ENCODE measurements around the gene HAGHL. TPM values are rescaled to one million over a fixed set of nuclear protein-coding genes. Genes with fewer than 3 reads are reported as not detected.

Gene HAGHL
- total RNA-seq, 1 experiment from 2014 or later: 4.9 TPM

DNA sequence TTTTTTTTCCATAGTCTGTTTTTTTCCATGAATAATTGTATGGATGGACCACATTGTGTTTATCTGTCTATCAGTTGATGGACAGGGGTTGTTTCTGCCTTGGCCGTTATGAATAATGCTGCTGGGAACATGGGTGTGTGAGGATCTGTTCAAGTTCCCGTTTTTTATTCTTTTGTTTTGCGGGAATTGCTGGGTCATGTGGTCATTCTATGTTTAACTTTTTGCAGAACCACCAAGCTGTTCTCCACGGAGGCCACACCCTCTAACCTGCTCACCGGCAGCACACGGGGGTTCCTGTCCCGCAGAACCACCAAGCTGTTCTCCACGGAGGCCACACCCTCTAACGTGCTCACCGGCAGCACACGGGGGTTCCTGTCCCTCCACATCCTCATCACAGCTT is 27.8 kb downstream of the HAGHL start:
- no peak for DNase-seq (ENCODE audit: low read depth)

DNA sequence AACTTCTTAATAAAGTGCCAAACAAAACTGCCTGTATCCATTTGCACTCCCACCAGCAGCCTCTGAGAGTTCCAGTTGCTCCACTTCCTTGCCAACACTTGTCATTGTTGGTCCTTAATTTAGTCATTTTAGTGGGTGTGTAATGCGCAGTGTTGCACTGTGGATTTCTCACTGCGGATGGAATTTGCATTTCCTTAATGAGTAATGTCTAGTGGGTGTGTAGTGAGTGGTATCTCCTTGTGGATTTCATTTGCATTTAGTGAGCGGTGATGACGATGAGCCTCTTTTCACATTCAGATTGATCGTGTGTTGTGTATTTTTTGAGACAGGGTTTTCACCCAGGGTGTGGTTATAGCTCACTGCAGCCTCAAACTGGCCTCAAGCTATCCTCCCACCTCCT is 29.5 kb downstream of the HAGHL start:
- DNase-seq (ENCODE audit: low read depth): no peak

DNA sequence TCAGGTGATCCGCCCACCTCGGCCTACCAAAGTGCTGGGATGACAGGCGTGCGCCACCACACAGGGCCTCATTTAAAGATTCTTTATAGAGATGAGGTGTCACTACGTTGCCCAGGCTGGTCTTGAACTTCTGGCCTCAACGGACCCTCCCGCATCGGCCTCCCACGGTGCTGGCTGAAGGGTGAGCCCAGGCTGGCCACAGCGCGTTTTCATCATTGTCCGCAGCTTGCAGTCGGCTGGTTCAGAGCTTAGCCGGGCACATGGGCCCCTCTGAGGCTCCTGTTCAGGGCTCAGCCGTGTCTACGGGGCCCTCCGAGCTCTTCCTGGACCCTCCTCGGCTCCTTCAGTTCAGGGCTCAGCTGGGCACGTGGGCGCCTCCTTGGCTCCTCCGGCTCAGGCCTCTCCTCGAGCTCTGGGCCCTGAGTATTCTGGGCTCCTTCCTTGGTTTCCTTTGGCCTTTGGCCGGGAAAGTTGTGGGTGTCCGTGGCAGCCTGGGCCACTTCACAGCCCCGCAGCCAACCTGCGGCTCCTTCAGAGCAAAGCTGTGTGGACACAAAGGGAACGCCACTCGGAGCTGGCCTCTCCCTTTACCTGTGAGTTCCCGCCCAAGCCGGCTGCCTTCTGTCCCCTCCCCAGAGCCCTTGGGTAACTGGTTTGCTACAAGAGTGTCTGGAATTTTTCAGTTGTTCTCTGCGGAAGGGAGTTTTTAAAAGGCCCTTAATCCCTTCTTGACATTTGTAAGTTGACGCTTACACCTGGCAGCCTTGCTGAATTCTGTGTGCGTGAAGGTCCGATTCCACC is 32.4 kb downstream of the HAGHL start:
- DNase-seq (ENCODE audit: low read depth): no peak

DNA sequence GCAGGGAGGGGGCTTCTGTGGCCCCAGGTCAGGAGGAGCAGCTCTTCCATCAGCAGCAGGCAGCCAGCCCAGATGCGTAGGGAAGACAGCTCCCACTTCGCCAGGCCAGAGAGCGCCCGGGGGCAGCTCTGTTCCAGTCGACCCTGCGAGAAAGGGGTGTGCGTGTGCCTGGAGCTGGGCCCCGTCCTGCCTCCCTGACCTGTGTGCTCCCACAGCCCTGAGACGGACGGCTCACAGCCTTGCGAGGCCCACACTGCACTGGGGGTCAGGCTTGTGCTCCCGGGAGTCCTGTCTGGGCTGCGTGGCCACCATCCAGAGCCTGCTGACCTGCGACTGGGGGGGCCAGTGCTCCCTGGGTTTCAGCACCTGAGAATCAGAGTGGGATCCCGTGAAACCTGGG is 33.2 kb downstream of the HAGHL start:
- DNase-seq (ENCODE audit: low read depth): no peak

DNA sequence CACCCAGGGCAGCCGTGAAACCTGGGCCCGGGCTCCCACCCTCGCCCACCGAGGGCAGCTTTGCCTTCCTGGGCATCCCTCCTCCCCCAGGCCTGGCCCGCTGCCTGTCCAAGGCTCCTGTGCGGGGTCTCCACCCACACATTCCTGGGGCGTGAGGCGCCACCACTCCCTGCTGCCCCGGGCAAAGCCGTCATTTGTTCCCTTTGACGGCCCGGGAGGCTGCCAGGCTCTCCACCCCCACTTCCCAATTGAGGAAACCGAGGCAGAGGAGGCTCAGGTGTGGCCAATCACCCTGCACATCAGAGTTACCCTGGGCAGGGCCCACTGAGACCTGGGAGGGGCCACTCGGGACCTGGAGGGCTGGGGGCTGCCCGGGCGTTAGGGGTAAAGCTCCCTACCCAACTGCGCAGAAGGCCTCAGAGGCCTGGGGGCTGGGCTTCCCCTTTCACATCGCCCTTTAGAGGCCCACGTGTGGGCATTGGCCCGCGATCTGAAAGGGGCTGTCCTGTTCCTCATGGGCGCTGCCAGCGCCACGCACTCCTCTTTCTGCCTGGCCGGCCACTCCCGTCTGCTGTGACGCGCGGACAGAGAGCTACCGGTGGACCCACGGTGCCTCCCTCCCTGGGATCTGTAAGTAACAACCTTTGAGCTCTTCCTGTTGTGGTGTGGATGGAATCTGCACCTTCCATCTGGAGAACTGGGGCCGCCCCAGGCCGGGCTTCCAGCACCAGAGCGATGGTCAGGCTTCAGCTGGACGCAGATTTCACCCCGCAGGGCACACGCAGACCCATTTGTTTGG is 33.8 kb downstream of the HAGHL start, which contains the start of gene MSLN:
TSS of gene MSLN (plus strand) at position 190 of the 799 bp plus-strand sequence. CDS start 1,947 bp downstream, outside the sequence.
- DNase-seq (ENCODE audit: low read depth): peak; percentile 70

DNA sequence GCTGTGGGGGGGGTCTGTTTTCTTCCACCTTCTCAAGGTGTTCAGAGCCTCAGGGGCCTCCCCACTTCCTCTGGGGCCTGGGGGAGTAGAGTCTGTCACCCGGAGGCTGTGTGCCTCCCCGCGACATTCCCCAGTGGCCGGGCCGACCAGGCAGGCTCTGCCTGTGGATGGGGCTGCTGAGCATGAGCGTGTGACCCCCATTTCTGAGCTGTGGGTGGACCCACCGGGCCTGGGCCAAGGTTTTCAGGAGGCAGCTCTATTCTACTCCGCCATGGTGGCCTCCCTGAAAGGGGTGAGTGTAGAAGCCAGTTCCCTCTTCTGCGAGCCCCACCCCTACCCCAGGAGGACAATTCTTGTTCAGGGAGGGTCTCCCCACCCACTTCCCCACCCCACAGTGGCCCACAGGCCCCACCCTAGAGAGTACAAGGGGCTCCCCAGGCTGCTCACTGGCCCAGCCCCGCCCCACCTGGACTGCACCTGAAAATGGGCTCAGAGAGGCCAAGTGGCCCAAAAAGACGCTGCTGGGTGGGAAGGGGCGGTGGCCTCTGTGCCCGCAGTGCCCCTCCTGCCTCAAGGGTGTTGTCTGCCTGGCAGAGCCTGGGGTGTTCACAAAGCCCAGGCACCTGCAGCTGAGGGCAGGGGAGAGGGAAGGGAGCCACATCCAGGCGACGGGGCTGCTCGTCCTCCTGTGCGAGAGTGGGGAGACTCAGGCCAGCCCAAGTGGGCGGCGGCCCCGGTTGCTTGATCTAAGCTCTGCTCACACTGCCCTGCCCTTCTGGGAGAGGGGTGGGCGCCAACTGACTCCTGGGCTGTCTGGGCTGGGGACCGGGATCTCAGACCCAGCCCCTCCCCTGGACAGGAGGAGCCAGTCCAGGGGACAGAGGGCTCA is 35.0 kb downstream of the HAGHL start:
- DNase-seq (ENCODE audit: low read depth): no peak

DNA sequence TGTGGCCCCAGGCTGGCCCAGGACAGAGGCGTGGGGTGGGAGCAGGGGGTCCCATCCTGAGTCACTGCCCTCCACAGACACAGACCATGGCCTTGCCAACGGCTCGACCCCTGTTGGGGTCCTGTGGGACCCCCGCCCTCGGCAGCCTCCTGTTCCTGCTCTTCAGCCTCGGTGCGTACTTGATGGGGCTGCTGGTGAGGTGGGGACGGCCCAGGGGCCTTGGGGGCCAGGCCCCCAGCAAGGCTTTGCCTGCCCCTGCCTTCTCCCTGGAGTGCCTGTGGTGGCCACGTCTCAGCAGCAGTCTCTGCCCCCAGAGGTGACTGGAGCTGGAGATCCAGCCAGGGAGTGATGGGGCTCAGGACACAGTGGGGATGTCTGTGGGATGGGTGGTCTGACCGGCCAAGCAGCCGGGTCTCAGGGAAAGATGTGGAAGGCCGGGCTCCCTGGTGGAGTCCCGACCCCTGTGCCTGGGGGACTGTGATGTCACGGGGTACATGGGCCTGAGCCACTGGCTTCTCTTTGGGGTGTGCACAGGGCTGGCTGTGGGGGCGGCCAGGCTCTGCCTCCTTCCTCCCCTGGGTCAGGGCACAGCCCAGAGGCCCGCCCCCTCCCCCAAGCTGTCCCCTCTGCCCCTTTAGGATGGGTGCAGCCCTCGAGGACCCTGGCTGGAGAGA is 35.8 kb downstream of the HAGHL start:
- no peak for DNase-seq (ENCODE audit: low read depth)

DNA sequence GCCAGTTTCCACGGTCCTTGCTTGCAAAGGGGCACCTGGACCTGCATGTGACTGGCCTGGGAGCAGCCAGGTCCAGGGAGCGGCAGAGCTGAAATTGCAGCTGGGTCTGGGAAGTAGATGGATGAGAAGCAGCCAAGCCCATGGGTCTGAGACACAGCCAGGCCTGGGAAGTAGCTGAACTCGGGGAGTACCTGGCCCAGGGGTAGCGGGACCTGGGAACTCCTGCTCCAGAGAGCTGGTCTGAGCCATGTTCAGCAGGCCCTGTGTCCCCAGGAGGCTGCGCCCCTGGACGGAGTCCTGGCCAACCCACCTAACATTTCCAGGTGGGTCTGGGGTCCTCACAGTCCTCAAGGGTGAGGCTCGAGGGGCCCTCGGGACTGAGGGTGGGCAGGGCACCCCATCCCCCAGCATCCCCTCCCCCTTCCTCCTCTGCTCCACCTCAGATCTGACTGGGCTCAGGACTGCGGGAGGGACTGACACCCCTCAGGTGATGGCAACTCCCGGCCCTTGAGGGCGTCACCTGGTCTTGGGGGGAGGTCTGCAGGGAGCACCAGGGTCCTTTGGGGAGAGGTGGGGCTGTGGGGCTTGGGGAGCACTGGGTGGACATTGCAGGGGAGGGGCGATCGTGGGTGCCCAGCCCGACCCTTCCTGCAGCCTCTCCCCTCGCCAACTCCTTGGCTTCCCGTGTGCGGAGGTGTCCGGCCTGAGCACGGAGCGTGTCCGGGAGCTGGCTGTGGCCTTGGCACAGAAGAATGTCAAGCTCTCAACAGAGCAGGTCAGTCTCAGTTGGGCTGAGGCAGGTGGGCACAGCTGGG is 36.7 kb downstream of the HAGHL start:
- DNase-seq (ENCODE audit: low read depth): no peak

DNA sequence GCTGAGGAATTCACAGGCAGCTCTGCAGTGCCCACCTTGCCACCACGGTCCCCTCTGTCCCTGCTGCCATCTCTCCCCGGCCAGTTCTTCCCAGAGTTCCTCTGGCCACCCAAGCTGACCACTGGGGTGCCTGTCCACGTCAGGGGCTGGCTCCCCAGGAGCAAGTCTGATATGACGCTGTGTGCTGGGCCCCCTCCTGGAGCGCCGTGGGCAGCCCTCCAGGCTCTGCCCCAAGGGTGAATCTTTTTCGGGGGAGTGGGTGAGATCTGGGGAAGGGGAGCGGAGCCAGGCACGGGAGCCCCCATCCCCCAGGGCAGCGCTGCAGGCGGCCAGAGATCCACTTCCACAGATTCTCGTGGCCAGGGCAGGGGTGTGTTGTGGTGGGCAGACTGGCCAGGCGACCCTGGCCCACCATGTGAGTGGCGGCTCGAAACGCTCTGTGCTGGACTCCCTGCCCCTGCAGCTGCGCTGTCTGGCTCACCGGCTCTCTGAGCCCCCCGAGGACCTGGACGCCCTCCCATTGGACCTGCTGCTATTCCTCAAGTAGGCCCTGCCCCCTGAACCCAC is 37.4 kb downstream of the HAGHL start:
- DNase-seq (ENCODE audit: low read depth): no peak

DNA sequence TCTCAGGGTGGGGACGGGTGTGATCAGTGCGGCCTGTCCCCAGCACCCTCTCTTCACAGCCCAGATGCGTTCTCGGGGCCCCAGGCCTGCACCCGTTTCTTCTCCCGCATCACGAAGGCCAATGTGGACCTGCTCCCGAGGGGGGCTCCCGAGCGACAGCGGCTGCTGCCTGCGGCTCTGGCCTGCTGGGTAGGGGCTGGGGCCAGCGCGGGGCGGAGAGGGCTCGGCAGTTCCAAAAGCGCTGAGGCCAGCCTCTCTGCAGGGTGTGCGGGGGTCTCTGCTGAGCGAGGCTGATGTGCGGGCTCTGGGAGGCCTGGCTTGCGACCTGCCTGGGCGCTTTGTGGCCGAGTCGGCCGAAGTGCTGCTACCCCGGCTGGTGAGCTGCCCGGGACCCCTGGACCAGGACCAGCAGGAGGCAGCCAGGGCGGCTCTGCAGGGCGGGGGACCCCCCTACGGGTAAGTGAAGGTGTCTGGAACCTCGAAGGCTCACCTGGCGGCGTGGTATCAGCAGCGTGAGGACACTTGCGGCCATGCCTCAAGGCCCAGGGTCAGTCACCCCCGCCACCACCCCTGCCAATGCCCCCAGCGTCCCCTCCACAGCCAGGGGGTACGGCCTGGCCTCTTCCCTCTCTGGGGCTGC is 38.1 kb downstream of the HAGHL start:
- no peak for DNase-seq (ENCODE audit: low read depth)

DNA sequence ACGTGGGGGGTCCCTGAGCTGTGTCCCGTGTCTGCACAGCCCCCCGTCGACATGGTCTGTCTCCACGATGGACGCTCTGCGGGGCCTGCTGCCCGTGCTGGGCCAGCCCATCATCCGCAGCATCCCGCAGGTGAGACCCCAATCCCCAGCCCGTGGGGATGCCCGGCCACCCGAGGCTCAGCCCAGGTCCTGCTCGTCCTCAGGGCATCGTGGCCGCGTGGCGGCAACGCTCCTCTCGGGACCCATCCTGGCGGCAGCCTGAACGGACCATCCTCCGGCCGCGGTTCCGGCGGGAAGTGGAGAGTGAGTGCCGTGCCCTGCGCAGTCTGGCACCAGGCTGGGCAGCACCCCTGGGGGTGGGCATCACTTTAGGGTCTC is 38.6 kb downstream of the HAGHL start:
- DNase-seq (ENCODE audit: low read depth): no peak

DNA sequence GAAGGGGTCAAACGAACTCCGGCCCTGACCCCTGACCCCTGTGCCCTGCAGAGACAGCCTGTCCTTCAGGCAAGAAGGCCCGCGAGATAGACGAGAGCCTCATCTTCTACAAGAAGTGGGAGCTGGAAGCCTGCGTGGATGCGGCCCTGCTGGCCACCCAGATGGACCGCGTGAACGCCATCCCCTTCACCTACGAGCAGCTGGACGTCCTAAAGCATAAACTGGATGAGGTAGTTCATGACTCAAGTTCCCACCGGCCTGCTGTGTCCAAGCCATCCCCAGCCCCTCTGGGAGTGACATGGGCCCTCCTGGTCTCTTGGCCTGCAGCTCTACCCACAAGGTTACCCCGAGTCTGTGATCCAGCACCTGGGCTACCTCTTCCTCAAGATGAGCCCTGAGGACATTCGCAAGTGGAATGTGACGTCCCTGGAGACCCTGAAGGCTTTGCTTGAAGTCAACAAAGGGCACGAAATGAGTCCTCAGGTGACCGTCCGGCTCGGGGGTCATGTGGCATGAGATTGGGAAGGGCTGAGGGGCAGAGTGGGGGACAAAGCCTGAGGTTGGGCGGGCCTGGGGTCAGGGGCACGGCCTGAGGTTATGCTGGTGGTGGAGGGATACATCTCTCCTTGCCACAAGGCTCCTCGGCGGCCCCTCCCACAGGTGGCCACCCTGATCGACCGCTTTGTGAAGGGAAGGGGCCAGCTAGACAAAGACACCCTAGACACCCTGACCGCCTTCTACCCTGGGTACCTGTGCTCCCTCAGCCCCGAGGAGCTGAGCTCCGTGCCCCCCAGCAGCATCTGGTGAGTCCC is 39.3 kb downstream of the HAGHL start:
- DNase-seq (ENCODE audit: low read depth): no peak

DNA sequence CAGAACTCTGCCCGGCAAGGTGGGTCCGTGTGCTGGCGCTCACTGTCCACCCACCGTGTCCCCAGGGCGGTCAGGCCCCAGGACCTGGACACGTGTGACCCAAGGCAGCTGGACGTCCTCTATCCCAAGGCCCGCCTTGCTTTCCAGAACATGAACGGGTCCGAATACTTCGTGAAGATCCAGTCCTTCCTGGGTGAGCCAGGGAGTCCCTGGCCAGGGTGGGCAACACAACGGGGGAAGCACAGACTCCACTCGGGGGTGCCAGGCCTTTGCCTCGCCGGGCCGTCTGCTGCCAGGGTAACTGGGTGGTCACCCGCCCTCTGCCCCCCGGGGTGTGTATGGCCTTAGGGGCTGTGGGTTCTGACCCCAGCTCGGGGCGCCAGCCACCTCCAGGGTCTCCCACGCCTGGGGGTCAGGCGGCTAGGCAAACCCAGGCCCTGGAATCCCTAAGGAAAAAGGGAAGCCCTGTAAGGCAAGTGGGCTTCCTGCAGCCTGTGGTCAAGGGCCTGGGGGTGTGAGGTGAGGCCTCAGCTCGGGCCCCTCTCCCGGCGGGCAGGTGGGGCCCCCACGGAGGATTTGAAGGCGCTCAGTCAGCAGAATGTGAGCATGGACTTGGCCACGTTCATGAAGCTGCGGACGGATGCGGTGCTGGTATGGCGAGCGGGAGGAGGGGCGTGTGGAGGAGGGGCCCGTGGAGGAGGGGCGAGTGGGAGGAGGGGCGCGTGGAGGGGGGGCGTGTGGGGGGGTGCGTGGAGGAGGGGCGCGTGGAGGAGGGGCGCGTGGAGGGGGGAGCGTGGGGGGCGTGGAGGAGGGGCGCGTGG is 40.1 kb downstream of the HAGHL start:
- DNase-seq (ENCODE audit: low read depth): no peak

DNA sequence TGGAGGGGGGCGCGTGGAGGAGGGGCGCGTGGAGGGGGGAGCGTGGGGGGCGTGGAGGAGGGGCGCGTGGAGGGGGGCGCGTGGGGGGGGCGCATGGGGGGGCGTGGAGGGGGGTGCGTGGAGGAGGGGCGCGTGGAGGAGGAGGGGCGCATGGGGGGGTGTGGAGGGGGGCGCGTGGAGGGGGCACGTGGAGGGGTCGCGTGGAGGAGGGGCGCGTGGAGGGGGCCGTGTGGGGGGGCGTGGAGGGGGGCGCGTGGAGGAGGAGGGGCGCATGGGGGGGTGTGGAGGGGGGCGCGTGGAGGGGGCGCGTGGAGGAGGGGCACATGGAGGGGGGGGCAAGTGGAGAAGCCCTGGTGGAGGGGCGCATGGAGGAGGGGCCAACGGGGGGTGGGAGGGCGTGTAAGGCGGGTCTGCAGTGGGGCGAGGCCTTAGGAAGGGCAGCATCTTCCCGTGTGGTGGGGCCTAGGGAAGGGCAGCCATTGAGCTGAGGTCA is 40.9 kb downstream of the HAGHL start:
- no peak for DNase-seq (ENCODE audit: low read depth)

DNA sequence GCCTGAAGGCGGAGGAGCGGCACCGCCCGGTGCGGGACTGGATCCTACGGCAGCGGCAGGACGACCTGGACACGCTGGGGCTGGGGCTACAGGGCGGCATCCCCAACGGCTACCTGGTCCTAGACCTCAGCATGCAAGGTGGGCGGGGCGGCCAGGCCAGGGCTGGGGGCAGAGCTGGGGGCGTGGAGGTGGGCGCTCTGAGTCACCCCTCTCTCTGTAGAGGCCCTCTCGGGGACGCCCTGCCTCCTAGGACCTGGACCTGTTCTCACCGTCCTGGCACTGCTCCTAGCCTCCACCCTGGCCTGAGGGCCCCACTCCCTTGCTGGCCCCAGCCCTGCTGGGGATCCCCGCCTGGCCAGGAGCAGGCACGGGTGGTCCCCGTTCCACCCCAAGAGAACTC is 41.5 kb downstream of the HAGHL start:
- DNase-seq (ENCODE audit: low read depth): no peak

DNA sequence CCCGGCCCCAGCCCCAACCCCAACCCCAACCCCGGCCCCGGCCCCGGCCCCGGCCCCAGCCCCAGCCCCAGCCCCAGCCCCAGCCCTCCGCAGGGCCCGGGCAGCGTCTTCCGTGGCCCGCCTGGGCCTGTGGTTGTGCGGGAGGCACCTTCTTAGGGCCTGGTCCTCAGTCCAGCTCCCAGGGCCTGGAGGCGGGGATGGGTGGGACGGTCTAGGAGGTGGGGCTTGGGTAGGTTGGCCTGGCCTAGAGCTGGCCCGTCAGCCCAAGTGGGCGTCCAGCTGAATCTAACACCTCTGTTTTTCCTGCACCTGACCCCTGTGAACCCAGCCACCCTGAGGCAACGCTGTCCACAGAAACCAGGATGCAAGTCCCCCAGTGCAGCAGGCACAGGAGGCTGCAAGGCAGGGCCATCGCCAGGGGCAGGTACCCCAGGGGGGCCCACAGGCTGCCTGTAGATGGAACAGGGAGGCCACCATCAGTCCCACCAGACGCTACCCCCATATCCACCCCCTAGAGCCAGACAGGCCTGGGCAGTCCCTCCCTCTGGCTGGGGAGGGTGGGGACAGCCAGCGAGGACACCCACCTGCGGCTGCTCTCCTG is 42.4 kb downstream of the HAGHL start:
- DNase-seq (ENCODE audit: low read depth): no peak

DNA sequence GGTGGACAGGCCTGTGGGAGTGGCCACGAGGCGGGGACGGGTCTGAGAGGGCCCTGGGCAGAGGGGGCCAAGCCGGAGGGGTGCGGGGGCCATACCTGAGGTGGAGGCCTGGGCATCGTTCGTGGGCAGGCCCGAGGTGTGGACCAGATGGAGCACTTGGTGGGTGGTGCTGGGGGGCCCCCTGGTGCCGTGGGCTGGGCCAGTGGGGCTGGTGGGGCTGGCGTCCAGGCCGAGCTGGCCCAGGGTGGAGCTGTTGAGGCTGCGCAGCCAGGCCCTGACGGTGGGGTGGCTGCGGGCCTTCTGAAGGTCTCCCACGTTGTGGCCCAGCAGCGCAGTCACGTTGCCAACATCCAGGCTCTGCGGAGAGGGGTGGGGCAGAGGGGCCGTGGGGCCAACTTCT is 43.0 kb downstream of the HAGHL start:
- DNase-seq (ENCODE audit: low read depth): no peak

Data from M059J (cell line).